ENCODE measurements around the gene FBXO17.
"Not testable (repeated sequence)": the region's sequence is repeated elsewhere in the genome, so short reads cannot be mapped to it uniquely, and the experiment has no call there.

FBXO17 gene

GRCh38 chr19:38975214-38975860 lies at the start of gene FBXO17:
FBXO17 (minus strand) TSS chr19:38975742; CDS start chr19:38950319, 25,423 bp downstream.
- DNase-seq = no peak

GRCh38 chr19:39024875-39025641 lies 49.5 kb upstream of the FBXO17 start:
- no peak for DNase-seq

- no peak for DNase-seq
These were observed 45.5 kb upstream of the FBXO17 start for GRCh38 chr19:39021063-39021462.

GRCh38 chr19:39017646-39018045 lies 42.1 kb upstream of the FBXO17 start:
- no peak for DNase-seq

GRCh38 chr19:39017026-39017425 lies 41.5 kb upstream of the FBXO17 start:
- no peak for DNase-seq

- DNase-seq = no peak
These were observed 38.5 kb upstream of the FBXO17 start for GRCh38 chr19:39014037-39014436.

- no peak for DNase-seq
These were observed 33.5 kb upstream of the FBXO17 start for GRCh38 chr19:39009001-39009400.

GRCh38 chr19:39008137-39008536 lies 32.6 kb upstream of the FBXO17 start:
- DNase-seq = no peak

GRCh38 chr19:39007096-39007495 lies 31.6 kb upstream of the FBXO17 start:
- no peak for DNase-seq

- DNase-seq = no peak
These were observed 28.9 kb upstream of the FBXO17 start for GRCh38 chr19:39004403-39004802.

GRCh38 chr19:39003796-39004195 lies 28.3 kb upstream of the FBXO17 start:
- DNase-seq = no peak

GRCh38 chr19:39003188-39003587 lies 27.6 kb upstream of the FBXO17 start:
- DNase-seq = no peak

GRCh38 chr19:39001041-39001440 lies 25.5 kb upstream of the FBXO17 start:
- DNase-seq = no peak

GRCh38 chr19:38997576-38997975 lies 22.0 kb upstream of the FBXO17 start:
- DNase-seq = not testable (repeated sequence)

- no peak for DNase-seq
These were observed 17.7 kb upstream of the FBXO17 start for GRCh38 chr19:38993271-38993670.

- no peak for DNase-seq
These were observed 15.6 kb upstream of the FBXO17 start for GRCh38 chr19:38990949-38991697.

GRCh38 chr19:38989614-38990013 lies 14.1 kb upstream of the FBXO17 start:
- DNase-seq = not testable (repeated sequence)

- DNase-seq = no peak
These were observed 13.6 kb upstream of the FBXO17 start for GRCh38 chr19:38989066-38989605.

GRCh38 chr19:38988627-38989026 lies 13.1 kb upstream of the FBXO17 start:
- not testable (repeated sequence) for DNase-seq

GRCh38 chr19:38987745-38988144 lies 12.2 kb upstream of the FBXO17 start:
- DNase-seq = not testable (repeated sequence)

- DNase-seq = no peak
These were observed 9.7 kb upstream of the FBXO17 start for GRCh38 chr19:38985262-38985661.

GRCh38 chr19:38980583-38981374 lies 5.2 kb upstream of the FBXO17 start:
- no peak for DNase-seq

- no peak for DNase-seq
These were observed 4.3 kb upstream of the FBXO17 start for GRCh38 chr19:38979812-38980211.

Measured in activated gamma-delta T cell treated with Interleukin-2 at 50 U/mL for 16 hours (primary cell).